IMR-90 (cell line): ENCODE data around the gene ETV4. TPM values are rescaled to one million over a fixed set of nuclear protein-coding genes. Genes with fewer than 3 reads are reported as not detected.

Source experiments
- ATAC-seq: fragments of 200-7000 bp; cut with Tn5 transposase; 2 replicates; pipeline ENCODE4 v1.9.1; 2020; ENCODE audit warnings: low read depth, mild to moderate bottlenecking, moderate library complexity
- BruUV-seq: library from RNA; stranded (reverse); fragments of 400-500 nt; replicated peaks from 2 replicates; lab custom pipeline; 2021; lab: Mats Ljungman, UMichigan
- CTCF ChIA-PET: fragments of 300-600 bp; formaldehyde crosslinking; extraction: SDS; loops from one replicate; lab custom pipeline; 2021; ENCODE audit warnings: antibody characterized with exemption; lab: Yijun Ruan, JAX
- POLR2A ChIA-PET: fragments of 300-600 bp; sonication (Branson Sonifier 250); formaldehyde crosslinking; loops from one replicate; lab custom pipeline; 2022; ENCODE audit warnings: antibody characterized with exemption; ENCODE audit not compliant: unreplicated experiment; lab: Charles Lee
- DNase-seq: peaks from one replicate; pipeline ENCODE4 v3.0.0; 2013
- H2AFZ ChIP-seq: replicated peaks from 2 replicates; pipeline ENCODE3; 2013; ENCODE audit warnings: low read length, mild to moderate bottlenecking; ENCODE audit not compliant: poor library complexity
- H2AK5ac ChIP-seq: 2 replicates; pipeline ENCODE4 v1.6.1; 2013; ENCODE audit warnings: low read depth, low read length, inconsistent platforms
- H2AK9ac ChIP-seq: replicated peaks from 2 replicates; pipeline ENCODE3; 2013; ENCODE audit warnings: mild to moderate bottlenecking, low read depth, low read length, moderate library complexity; ENCODE audit not compliant: poor library complexity
- H2BK120ac ChIP-seq: 2 replicates; pipeline ENCODE4 v1.6.1; 2013; ENCODE audit warnings: low read depth, low read length, inconsistent platforms
- H2BK15ac ChIP-seq: 3 replicates; pipeline ENCODE4 v1.6.1; 2013; ENCODE audit warnings: low read depth, low read length, inconsistent platforms
- H2BK20ac ChIP-seq: 2 replicates; pipeline ENCODE4 v1.6.1; 2013; ENCODE audit warnings: low read depth, mild to moderate bottlenecking, inconsistent platforms, low read length, moderate library complexity
- H2BK5ac ChIP-seq: 2 replicates; pipeline ENCODE4 v1.6.1; 2013; ENCODE audit warnings: mild to moderate bottlenecking, low read depth, low read length, inconsistent platforms; ENCODE audit not compliant: poor library complexity, severe bottlenecking
- H3K14ac ChIP-seq: replicated peaks from 2 replicates; pipeline ENCODE4 v1.6.1; 2013; ENCODE audit warnings: low read depth, low read length, inconsistent platforms
- H3K18ac ChIP-seq: 2 replicates; pipeline ENCODE4 v1.6.1; 2013; ENCODE audit warnings: low read depth, low read length, control low read depth
- H3K23ac ChIP-seq: 2 replicates; pipeline ENCODE4 v1.6.1; 2013; ENCODE audit warnings: low read depth, low read length, inconsistent platforms
- H3K27ac ChIP-seq: 2 replicates; pipeline ENCODE4 v1.5.1; 2013; ENCODE audit warnings: mild to moderate bottlenecking, control low read depth, low read length; ENCODE audit not compliant: insufficient read depth
- H3K27me3 ChIP-seq: 2 replicates; pipeline ENCODE4 v1.6.1; 2013; ENCODE audit warnings: low read length; ENCODE audit not compliant: control insufficient read depth, insufficient read depth
- H3K36me3 ChIP-seq: 2 replicates; pipeline ENCODE4 v1.6.1; 2013; ENCODE audit warnings: low read length, mixed read lengths; ENCODE audit not compliant: control insufficient read depth, insufficient read depth
- H3K4ac ChIP-seq: 2 replicates; pipeline ENCODE4 v1.6.1; 2013; ENCODE audit warnings: low read depth, low read length, inconsistent platforms
- H3K4me1 ChIP-seq: 2 replicates; pipeline ENCODE4 v1.6.1; 2013; ENCODE audit warnings: low read length, mixed read lengths; ENCODE audit not compliant: control insufficient read depth, insufficient read depth
- H3K4me2 ChIP-seq: 2 replicates; pipeline ENCODE4 v1.6.1; 2013; ENCODE audit warnings: low read depth, mild to moderate bottlenecking, control low read depth, low read length, moderate library complexity
- H3K4me3 ChIP-seq: 2 replicates; pipeline ENCODE4 v1.5.1; 2013; ENCODE audit warnings: low read depth, mild to moderate bottlenecking, control low read depth, low read length, moderate library complexity; ENCODE audit not compliant: insufficient read depth
- H3K56ac ChIP-seq: 2 replicates; pipeline ENCODE4 v1.6.1; 2013; ENCODE audit warnings: low read length, inconsistent platforms; ENCODE audit not compliant: insufficient read depth; ENCODE audit errors: extremely low read depth
- H3K79me1 ChIP-seq, 2 experiments: 2 replicates each; pipeline ENCODE4 v1.6.1; 2013; ENCODE audit warnings: low read length in 2 of 2, inconsistent platforms in 1 of 2, low read depth in 1 of 2
- H3K9ac ChIP-seq: 2 replicates; pipeline ENCODE4 v1.6.1; 2013; ENCODE audit warnings: low read depth, low read length, control low read depth
- H3K9me1 ChIP-seq: 2 replicates; pipeline ENCODE4 v1.6.1; 2013; ENCODE audit warnings: low read length, inconsistent platforms; ENCODE audit not compliant: insufficient read depth
- H3K9me3 ChIP-seq: 2 replicates; pipeline ENCODE4 v1.6.1; 2013; ENCODE audit warnings: low read length; ENCODE audit not compliant: control insufficient read depth, insufficient read depth
- H4K20me1 ChIP-seq: 2 replicates; pipeline ENCODE4 v1.6.1; 2013; ENCODE audit warnings: low read length, inconsistent platforms; ENCODE audit not compliant: insufficient read depth
- H4K5ac ChIP-seq: 2 replicates; pipeline ENCODE4 v1.6.1; 2013; ENCODE audit warnings: mild to moderate bottlenecking, low read depth, low read length, control low read depth
- H4K8ac ChIP-seq, 2 experiments: 2 replicates each; pipeline ENCODE4 v1.6.1; 2013; ENCODE audit warnings: low read depth in 2 of 2, low read length in 2 of 2, control low read depth in 1 of 2, inconsistent platforms in 1 of 2
- H4K91ac ChIP-seq: 2 replicates; pipeline ENCODE4 v1.6.1; 2013; ENCODE audit warnings: low read depth, low read length, inconsistent platforms; ENCODE audit not compliant: insufficient read depth
- MXI1 ChIP-seq: IDR thresholded peaks from 2 replicates; pipeline ENCODE4 v1.6.1; 2012; ENCODE audit warnings: low read depth, mild to moderate bottlenecking, low read length, moderate library complexity, borderline replicate concordance
- POLR2A ChIP-seq: IDR thresholded peaks from 2 replicates; pipeline ENCODE4 v1.6.1; 2012; ENCODE audit warnings: mild to moderate bottlenecking, low read depth, low read length
- WGBS, 2 experiments: methylation state at CpG; one replicate each; pipeline versions ENCODE4 v1.1.5 to v1.1.7; 2013; ENCODE audit warnings: missing lambda C conversion rate in 2 of 2; ENCODE audit not compliant: insufficient read length in 1 of 2; ENCODE audit errors: extremely low coverage in 2 of 2; 5-methylcytosine and 5-hydroxymethylcytosine counted together
- dilution Hi-C: fragments of 300-500 bp; cut with HindIII; formaldehyde crosslinking; loops from one replicate; pipeline ENCODE4 v1.14.3; 2018; ENCODE audit warnings: low sequenced_read_pairs; ENCODE audit not compliant: unreplicated experiment
- in situ Hi-C: fragments of 300-500 bp; cut with MboI; formaldehyde crosslinking; loops from 3 replicates; pipeline ENCODE4 v1.14.3; 2019; ENCODE audit warnings: low sequenced_read_pairs, inconsistent platforms, mixed read lengths
- intact Hi-C: fragments of 100-400 bp; cut with micrococcal nuclease; formaldehyde crosslinking; loops from 2 replicates; pipeline ENCODE4 v1.10.0; 2022
- polyA plus RNA-seq, 3 experiments: library from polyadenylated mRNA; depleted of rRNA; stranded (reverse); fragments of >200 nt; gene quantifications; 2 replicates each; pipeline ENCODE4 v1.2.3, GENCODE V29; 2012; ENCODE audit warnings: low replicate concordance in 1 of 3
- total RNA-seq: library from RNA; depleted of rRNA; stranded (reverse); fragments of >200 nt; gene quantifications from 2 replicates; pipeline ENCODE4 v1.2.3, GENCODE V29; 2012
- TF ChIP-seq, protein P1 (sequence below): conservative IDR thresholded peaks from 2 replicates; pipeline ENCODE4 v1.5.1; 2012; ENCODE audit warnings: mild to moderate bottlenecking, low read depth, low read length, improper control_type of control experiment

Gene ETV4
- total and polyA plus RNA-seq, 2 of the 4 experiments (the other 2 are of a cell fraction): 4.3 to 13.2 TPM

GRCh38 chr17:43543300-43543699 is 2.8 kb downstream of the ETV4 start:
- Histone ChIP-seq H4K20me1 (no peaks in the 10 kb centered on the region), H3K9me1 (peaks cover 16% of the 10 kb centered on the region), H2BK15ac (no peak overlapping the region), H2BK120ac (0 out of 2 replicates have a peak overlapping the region, but pooled peaks have one; percentile 51), H3K23ac (no peak overlapping the region; the same call in 1 of the 2 replicates), H3K27ac (no peak overlapping the region), H4K91ac (peak overlapping the region; percentile 8; the same call in 1 of the 2 replicates), H3K9ac (no peak overlapping the region), H2AK5ac (peak overlapping the region; percentile 69; the same call in 1 of the 2 replicates), H3K27me3 (no peaks in the 10 kb centered on the region), H3K4ac (no peak overlapping the region; the same call in 1 of the 2 replicates), H3K9me3 (no peaks in the 10 kb centered on the region), H3K4me1 (peaks cover 23% of the 10 kb centered on the region), H3K79me1 (peaks cover 20 to 53% of the 10 kb centered on the region in 2 experiments; a peak in 3 of 4 replicates), H2AFZ (peak overlapping the region; percentile 69), H4K5ac (no peak overlapping the region), H3K36me3 (no peaks in the 10 kb centered on the region), H2BK20ac (no peak overlapping the region), H4K8ac (peak overlapping the region in 1 of 2 experiments; percentile 19; a peak in 1 of 4 replicates), H3K56ac (no peak overlapping the region), H2BK5ac (no peak overlapping the region), H3K4me3 (no peak overlapping the region), H3K14ac (peak overlapping the region; percentile 69; the same call in 1 of the 2 replicates), H3K18ac (no peak overlapping the region), H3K4me2 (peak overlapping the region; percentile 47), H2AK9ac (peak overlapping the region; percentile 71)
- ChIA-PET CTCF (interaction anchor here (1.0 kb wide), 1 partner anchor 59 kb away, joined by 3 read pairs; the partner anchor contains the start of gene DHX8), POLR2A (no interaction called here)
- in situ Hi-C loops (no loop called here), dilution Hi-C loops (no loop called here), intact Hi-C loops (no loop called here)
- no CpG with 5 or more reads among the region's 4 CpGs for WGBS, 2 experiments
- DNase-seq: peak; percentile 19
- ATAC-seq: no peak
- no TSS peak for BruUV-seq
- TF ChIP-seq, protein P1, sequence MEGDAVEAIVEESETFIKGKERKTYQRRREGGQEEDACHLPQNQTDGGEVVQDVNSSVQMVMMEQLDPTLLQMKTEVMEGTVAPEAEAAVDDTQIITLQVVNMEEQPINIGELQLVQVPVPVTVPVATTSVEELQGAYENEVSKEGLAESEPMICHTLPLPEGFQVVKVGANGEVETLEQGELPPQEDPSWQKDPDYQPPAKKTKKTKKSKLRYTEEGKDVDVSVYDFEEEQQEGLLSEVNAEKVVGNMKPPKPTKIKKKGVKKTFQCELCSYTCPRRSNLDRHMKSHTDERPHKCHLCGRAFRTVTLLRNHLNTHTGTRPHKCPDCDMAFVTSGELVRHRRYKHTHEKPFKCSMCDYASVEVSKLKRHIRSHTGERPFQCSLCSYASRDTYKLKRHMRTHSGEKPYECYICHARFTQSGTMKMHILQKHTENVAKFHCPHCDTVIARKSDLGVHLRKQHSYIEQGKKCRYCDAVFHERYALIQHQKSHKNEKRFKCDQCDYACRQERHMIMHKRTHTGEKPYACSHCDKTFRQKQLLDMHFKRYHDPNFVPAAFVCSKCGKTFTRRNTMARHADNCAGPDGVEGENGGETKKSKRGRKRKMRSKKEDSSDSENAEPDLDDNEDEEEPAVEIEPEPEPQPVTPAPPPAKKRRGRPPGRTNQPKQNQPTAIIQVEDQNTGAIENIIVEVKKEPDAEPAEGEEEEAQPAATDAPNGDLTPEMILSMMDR: no peak
- TF ChIP-seq POLR2A: no peak
- TF ChIP-seq MXI1: no peak
